H9 (cell line): ENCODE results near the gene POLE2. TPM values are rescaled to one million over a fixed set of nuclear protein-coding genes. Genes with fewer than 3 reads are reported as not detected.

Source experiments
- DNase-seq: peaks from one replicate; pipeline ENCODE4 v3.0.0-alpha.2; 2017
- H2AFZ ChIP-seq: one replicate; pipeline ENCODE4 v1.6.1; 2013; ENCODE audit warnings: mild to moderate bottlenecking, low read length, control low read depth, moderate library complexity
- H2AK5ac ChIP-seq: 2 replicates; pipeline ENCODE4 v1.6.1; 2013; ENCODE audit warnings: low read length, control low read depth, mixed read lengths; ENCODE audit not compliant: insufficient read length
- H2BK120ac ChIP-seq: one replicate; pipeline ENCODE4 v1.6.1; 2013; ENCODE audit warnings: low read depth, mild to moderate bottlenecking, low read length, control low read depth, inconsistent platforms; ENCODE audit not compliant: poor library complexity, severe bottlenecking
- H2BK12ac ChIP-seq: 2 replicates; pipeline ENCODE4 v1.6.1; 2013; ENCODE audit warnings: low read length, control low read depth, mixed read lengths, low read depth; ENCODE audit not compliant: insufficient read length
- H2BK15ac ChIP-seq: 2 replicates; pipeline ENCODE4 v1.6.1; 2013; ENCODE audit warnings: low read depth, low read length, control low read depth
- H2BK20ac ChIP-seq: one replicate; pipeline ENCODE4 v1.6.1; 2013; ENCODE audit warnings: low read depth, mild to moderate bottlenecking, low read length, control low read depth, inconsistent platforms; ENCODE audit not compliant: poor library complexity, severe bottlenecking
- H2BK5ac ChIP-seq: 2 replicates; pipeline ENCODE4 v1.6.1; 2013; ENCODE audit warnings: low read length, control low read depth, mixed read lengths; ENCODE audit not compliant: insufficient read length
- H3K14ac ChIP-seq: 2 replicates; pipeline ENCODE4 v1.6.1; 2013; ENCODE audit warnings: low read length, control low read depth; ENCODE audit not compliant: insufficient read depth
- H3K18ac ChIP-seq: 2 replicates; pipeline ENCODE4 v1.6.1; 2013; ENCODE audit warnings: low read depth, mild to moderate bottlenecking, mixed read lengths, low read length, control low read depth; ENCODE audit not compliant: insufficient read length
- H3K23ac ChIP-seq: 2 replicates; pipeline ENCODE4 v1.6.1; 2013; ENCODE audit warnings: low read length, control low read depth, mixed read lengths, low read depth; ENCODE audit not compliant: insufficient read length
- H3K23me2 ChIP-seq: 2 replicates; pipeline ENCODE4 v1.6.1; 2013; ENCODE audit warnings: low read depth, mild to moderate bottlenecking, mixed read lengths, low read length, control low read depth; ENCODE audit not compliant: insufficient read length, poor library complexity, severe bottlenecking
- H3K27ac ChIP-seq: 2 replicates; pipeline ENCODE4 v1.5.1; 2013; ENCODE audit warnings: low read length, control low read depth, mixed read lengths, low read depth; ENCODE audit not compliant: insufficient read length
- H3K27me3 ChIP-seq: 2 replicates; pipeline ENCODE4 v1.6.1; 2013; ENCODE audit warnings: low read length, control low read depth, inconsistent platforms; ENCODE audit not compliant: insufficient read depth
- H3K4ac ChIP-seq: 2 replicates; pipeline ENCODE4 v1.6.1; 2013; ENCODE audit warnings: low read depth, mild to moderate bottlenecking, control low read depth, inconsistent platforms, low read length, moderate library complexity
- H3K4me1 ChIP-seq: 2 replicates; pipeline ENCODE4 v1.6.1; 2013; ENCODE audit warnings: low read length, control low read depth, inconsistent platforms; ENCODE audit not compliant: insufficient read depth
- H3K4me2 ChIP-seq: 2 replicates; pipeline ENCODE4 v1.6.1; 2013; ENCODE audit warnings: low read length, control low read depth, mixed read lengths; ENCODE audit not compliant: insufficient read length, insufficient read depth
- H3K56ac ChIP-seq: 2 replicates; pipeline ENCODE4 v1.6.1; 2013; ENCODE audit warnings: low read depth, mild to moderate bottlenecking, mixed read lengths, low read length, control low read depth; ENCODE audit not compliant: insufficient read length
- H3K79me1 ChIP-seq: 2 replicates; pipeline ENCODE4 v1.6.1; 2013; ENCODE audit warnings: low read depth, mild to moderate bottlenecking, moderate library complexity, low read length, control low read depth, inconsistent platforms; ENCODE audit not compliant: insufficient read depth, poor library complexity, severe bottlenecking
- H3K79me2 ChIP-seq: 2 replicates; pipeline ENCODE4 v1.6.1; 2013; ENCODE audit warnings: low read length, control low read depth, inconsistent platforms; ENCODE audit not compliant: insufficient read depth
- H3K9ac ChIP-seq: 2 replicates; pipeline ENCODE4 v1.6.1; 2013; ENCODE audit warnings: low read length, control low read depth, mixed read lengths; ENCODE audit not compliant: insufficient read length; ENCODE audit errors: extremely low read depth
- H3K9me3 ChIP-seq: one replicate; pipeline ENCODE4 v1.6.1; 2013; ENCODE audit warnings: low read depth, low read length, inconsistent platforms; ENCODE audit not compliant: control insufficient read depth
- H3T11ph ChIP-seq: one replicate; pipeline ENCODE4 v1.6.1; 2013; ENCODE audit warnings: mild to moderate bottlenecking, low read length, control low read depth, inconsistent platforms
- H4K20me1 ChIP-seq: one replicate; pipeline ENCODE4 v1.6.1; 2013; ENCODE audit not compliant: control insufficient read depth, insufficient read length, insufficient read depth
- H4K5ac ChIP-seq: 2 replicates; pipeline ENCODE4 v1.6.1; 2013; ENCODE audit warnings: low read depth, mild to moderate bottlenecking, mixed read lengths, low read length, control low read depth; ENCODE audit not compliant: insufficient read length
- H4K8ac ChIP-seq: replicated peaks from 2 replicates; pipeline ENCODE4 v1.6.1; 2013; ENCODE audit warnings: low read length, control low read depth, mixed read lengths, low read depth; ENCODE audit not compliant: insufficient read length
- H4K91ac ChIP-seq: 2 replicates; pipeline ENCODE4 v1.6.1; 2013; ENCODE audit warnings: low read depth, mild to moderate bottlenecking, moderate library complexity, mixed read lengths, low read length, control low read depth; ENCODE audit not compliant: insufficient read length
- H3K27ac Mint-ChIP-seq, 3 experiments: 2 replicates in 2 of 3; 3 replicates in 1 of 3; pipeline ENCODE4 v1.8.0; 2020 to 2021; ENCODE audit warnings: mixed read lengths in 3 of 3, mild to moderate bottlenecking in 1 of 3, moderate library complexity in 1 of 3
- H3K27me3 Mint-ChIP-seq: 2 replicates; pipeline ENCODE4 v1.8.0; 2021; ENCODE audit warnings: low read depth, mild to moderate bottlenecking, moderate library complexity, mixed read lengths
- H3K36me3 Mint-ChIP-seq, 3 experiments: 2 replicates in 2 of 3; 3 replicates in 1 of 3; pipeline ENCODE4 v1.8.0; 2020 to 2021; ENCODE audit warnings: low read depth in 3 of 3, mixed read lengths in 3 of 3; ENCODE audit not compliant: insufficient read depth in 1 of 3
- H3K4me1 Mint-ChIP-seq, 2 experiments: 2 replicates each; pipeline ENCODE4 v1.8.0; 2020; ENCODE audit warnings: mixed read lengths in 2 of 2
- H3K4me3 Mint-ChIP-seq, 2 experiments: 2 replicates in 1 of 2; 3 replicates in 1 of 2; pipeline ENCODE4 v1.8.0; 2020 to 2021; ENCODE audit warnings: mild to moderate bottlenecking in 2 of 2, mixed read lengths in 2 of 2, moderate library complexity in 1 of 2
- H3K9me3 Mint-ChIP-seq, 2 experiments: 2 replicates in 1 of 2; 3 replicates in 1 of 2; pipeline ENCODE4 v1.8.0; 2020; ENCODE audit warnings: mild to moderate bottlenecking in 2 of 2, mixed read lengths in 2 of 2, moderate library complexity in 1 of 2
- WGBS: extraction: QIAGEN DNeasy Blood & Tissue Kit; methylation state at CpG from one replicate; pipeline ENCODE4 v1.1.7; 2013; ENCODE audit warnings: missing lambda C conversion rate, low lambda C conversion rate, mixed read lengths; ENCODE audit not compliant: insufficient read length; ENCODE audit errors: extremely low coverage; 5-methylcytosine and 5-hydroxymethylcytosine counted together
- total RNA-seq: library from RNA; stranded (reverse); gene quantifications from 2 replicates; pipeline ENCODE4 v1.2.1, GENCODE V29; 2021
- TF ChIP-seq, protein P1 (sequence below): fragments of 200-600 bp; sonication (generic); conservative IDR thresholded peaks from 3 replicates; pipeline ENCODE4 v1.8.0; 2021; ENCODE audit warnings: antibody characterized with exemption, mild to moderate bottlenecking

The POLE2 gene
- total RNA-seq, 1 experiment from 2014 or later: 25.7 TPM

GRCh38 chr14:49612251-49612650, 75.8 kb downstream of the POLE2 start:
- Histone ChIP-seq H3K79me1 (no peaks in the 10 kb centered on the region), H3K14ac (no peak overlapping the region), H4K91ac (no peak overlapping the region), H2BK120ac (no peak overlapping the region), H3K4me1 (no peaks in the 10 kb centered on the region), H4K5ac (no peak overlapping the region), H2BK12ac (no peak overlapping the region), H3K56ac (no peak overlapping the region), H3K4me2 (no peak overlapping the region), H3K23me2 (no peaks in the 10 kb centered on the region), H4K20me1 (no peaks in the 10 kb centered on the region), H3K9ac (no peak overlapping the region), H3K4ac (no peak overlapping the region), H2BK5ac (no peak overlapping the region), H2AK5ac (no peak overlapping the region), H3K9me3 (no peaks in the 10 kb centered on the region), H3T11ph (no peak overlapping the region), H2BK20ac (no peak overlapping the region), H4K8ac (no peak overlapping the region), H3K23ac (no peak overlapping the region), H3K18ac (no peak overlapping the region), H3K27me3 (no peaks in the 10 kb centered on the region), H2BK15ac (no peak overlapping the region), H3K79me2 (no peaks in the 10 kb centered on the region), H3K27ac (no peak overlapping the region), H2AFZ (no peak overlapping the region)
- Mint-ChIP-seq H3K27ac (no peak overlapping the region; a peak in 2 of 7 replicates), H3K27me3 (no peaks in the 10 kb centered on the region), H3K36me3 (peaks cover 6 to 41% (median 26%) of the 10 kb centered on the region in 3 experiments; a peak in 6 of 7 replicates), H3K4me1 (peaks cover 3 to 6% of the 10 kb centered on the region in 2 experiments; a peak in 2 of 4 replicates), H3K4me3 (no peak overlapping the region), H3K9me3 (no peaks in the 10 kb centered on the region)
- TF ChIP-seq, protein P1, sequence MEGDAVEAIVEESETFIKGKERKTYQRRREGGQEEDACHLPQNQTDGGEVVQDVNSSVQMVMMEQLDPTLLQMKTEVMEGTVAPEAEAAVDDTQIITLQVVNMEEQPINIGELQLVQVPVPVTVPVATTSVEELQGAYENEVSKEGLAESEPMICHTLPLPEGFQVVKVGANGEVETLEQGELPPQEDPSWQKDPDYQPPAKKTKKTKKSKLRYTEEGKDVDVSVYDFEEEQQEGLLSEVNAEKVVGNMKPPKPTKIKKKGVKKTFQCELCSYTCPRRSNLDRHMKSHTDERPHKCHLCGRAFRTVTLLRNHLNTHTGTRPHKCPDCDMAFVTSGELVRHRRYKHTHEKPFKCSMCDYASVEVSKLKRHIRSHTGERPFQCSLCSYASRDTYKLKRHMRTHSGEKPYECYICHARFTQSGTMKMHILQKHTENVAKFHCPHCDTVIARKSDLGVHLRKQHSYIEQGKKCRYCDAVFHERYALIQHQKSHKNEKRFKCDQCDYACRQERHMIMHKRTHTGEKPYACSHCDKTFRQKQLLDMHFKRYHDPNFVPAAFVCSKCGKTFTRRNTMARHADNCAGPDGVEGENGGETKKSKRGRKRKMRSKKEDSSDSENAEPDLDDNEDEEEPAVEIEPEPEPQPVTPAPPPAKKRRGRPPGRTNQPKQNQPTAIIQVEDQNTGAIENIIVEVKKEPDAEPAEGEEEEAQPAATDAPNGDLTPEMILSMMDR: no peak
- DNase-seq: no peak
- no CpG with 5 or more reads among the region's 4 CpGs for WGBS
